ENCODE results near the gene ZNF174.

The ZNF174 gene

GRCh38 chr16:3458278-3458851, 57.4 kb downstream of the ZNF174 start:
- H3K4me3 ChIP-seq (ENCODE audit: low read length): peak overlapping the region; percentile 87
- DNase-seq (ENCODE audit: low read depth): no peak
- no peak for TF ChIP-seq CTCF (conservative IDR thresholded peaks at IDR 0.05; ENCODE audit: low read depth, low read length)

GRCh38 chr16:3458852-3459361, 57.9 kb downstream of the ZNF174 start:
- TF ChIP-seq CTCF (conservative IDR thresholded peaks at IDR 0.05; ENCODE audit: low read depth, low read length): no peak
- peak overlapping the region; percentile 87 for H3K4me3 ChIP-seq (ENCODE audit: low read length)
- DNase-seq (ENCODE audit: low read depth): no peak

All from retinal pigment epithelial cell (primary cell).